Loucy (cell line): ENCODE results near the gene LRRTM3.

Experiments
- CTCF ChIP-seq: fragments of 200-600 bp; sonication (generic); conservative IDR thresholded peaks from 2 replicates; pipeline ENCODE4 v1.5.1; 2014; ENCODE audit warnings: mild to moderate bottlenecking, antibody characterized with exemption, low read length
- EZH2phosphoT487 ChIP-seq: fragments of 200-600 bp; IDR thresholded peaks from 2 replicates; pipeline ENCODE4 v1.6.1; 2018; ENCODE audit warnings: antibody characterized with exemption, mild to moderate bottlenecking, moderate library complexity, borderline replicate concordance

- TF ChIP-seq CTCF (no peak), EZH2phosphoT487 (no peak)
Observed at GRCh38 chr10:67075491-67075971, 149.7 kb downstream of the LRRTM3 start.
